HepG2 (cell line): ENCODE data around the gene CADM2. TPM values are rescaled to one million over a fixed set of nuclear protein-coding genes. Genes with fewer than 3 reads are reported as not detected.

Experiments used
- ATAC-seq: fragments of 200-7000 bp; cut with Tn5 transposase; 3 replicates; pipeline ENCODE4 v1.9.1; 2020; ENCODE audit warnings: mild to moderate bottlenecking, moderate library complexity
- BruUV-seq: library from RNA; stranded (reverse); fragments of 400-500 nt; replicated peaks from 2 replicates; lab custom pipeline; 2021; lab: Mats Ljungman, UMichigan
- CTCF ChIA-PET: fragments of 300-600 bp; formaldehyde crosslinking; extraction: SDS; loops from one replicate; lab custom pipeline; 2021; ENCODE audit warnings: low total read pairs, inconsistent platforms, low intra/inter-chr PET ratio; lab: Yijun Ruan, JAX
- POLR2A ChIA-PET: fragments of 350-600 bp; sonication (Branson Sonifier 250); formaldehyde crosslinking; loops from one replicate; lab custom pipeline; 2020; ENCODE audit warnings: antibody characterized with exemption, inconsistent platforms; lab: Yijun Ruan, JAX
- DNase-seq: peaks from one replicate; pipeline ENCODE4 v3.0.0-alpha.2; 2015; ENCODE audit warnings: low spot score
- FAIRE-seq: peaks from 3 replicates; lab custom pipeline; 2011; peaks lifted over from hg19 to GRCh38; lab: Jason Lieb, UNC
- H2AFZ ChIP-seq: one replicate; pipeline ENCODE4 v1.6.1; 2011; ENCODE audit warnings: low read length, inconsistent platforms
- H3K27ac ChIP-seq: fragments of 300-600 bp; 3 replicates; pipeline ENCODE4 v1.8.0; 2011; ENCODE audit warnings: mixed run types, mild to moderate bottlenecking, mixed read lengths, low read length, inconsistent platforms; ENCODE audit not compliant: insufficient read depth; ENCODE audit errors: extremely low read length
- H3K27me3 ChIP-seq, 2 experiments: fragments of 200-600 bp in 1 of 2; 2 replicates in 1 of 2; 3 replicates in 1 of 2; pipeline versions ENCODE4 v1.6.0 to v1.8.0; 2011; ENCODE audit warnings: low read length in 2 of 2, mild to moderate bottlenecking in 2 of 2, moderate library complexity in 2 of 2, inconsistent platforms in 1 of 2; ENCODE audit not compliant: insufficient read depth in 2 of 2, control insufficient read depth in 1 of 2
- H3K36me3 ChIP-seq, 2 experiments: fragments of 200-600 bp in 1 of 2; replicated peaks in 1 of 2; 2 replicates in 1 of 2; 3 replicates in 1 of 2; pipeline versions ENCODE4 v1.5.1 to v1.8.0; 2011; ENCODE audit warnings: low read length in 2 of 2, inconsistent platforms in 1 of 2; ENCODE audit not compliant: insufficient read depth in 2 of 2, control insufficient read depth in 1 of 2
- H3K4me1 ChIP-seq: 2 replicates; pipeline ENCODE4 v1.5.1; 2012; ENCODE audit warnings: low read length, inconsistent platforms; ENCODE audit not compliant: insufficient read depth
- H3K4me2 ChIP-seq: 2 replicates; pipeline ENCODE4 v1.6.0; 2011; ENCODE audit warnings: low read depth, low read length, inconsistent platforms
- H3K4me3 ChIP-seq, 3 experiments: fragments of 200-600 bp in 1 of 3; sonication (generic), shearing (Covaris generic) in 1 of 3; replicated peaks in 1 of 3; 2 replicates each; pipeline ENCODE4 v1.5.1; 2011 to 2016; ENCODE audit warnings: low read length in 3 of 3, inconsistent platforms in 2 of 3, low read depth in 2 of 3, mild to moderate bottlenecking in 2 of 3, control low read depth in 1 of 3, mixed read lengths in 1 of 3; ENCODE audit not compliant: insufficient read depth in 1 of 3
- H3K79me2 ChIP-seq: one replicate; pipeline ENCODE4 v1.6.1; 2011; ENCODE audit warnings: low read length, inconsistent platforms; ENCODE audit not compliant: insufficient read depth
- H3K9ac ChIP-seq: 2 replicates; pipeline ENCODE4 v1.6.0; 2011; ENCODE audit warnings: mild to moderate bottlenecking, low read depth, low read length, inconsistent platforms; ENCODE audit not compliant: insufficient read depth
- H3K9me3 ChIP-seq: 2 replicates; pipeline ENCODE4 v1.5.1; 2012; ENCODE audit warnings: mild to moderate bottlenecking, low read length
- H4K20me1 ChIP-seq: 2 replicates; pipeline ENCODE4 v1.6.0; 2011; ENCODE audit warnings: inconsistent platforms, mild to moderate bottlenecking, low read length, moderate library complexity; ENCODE audit not compliant: insufficient read depth
- AGO2 ChIP-seq: fragments of 200-400 bp; formaldehyde crosslinking; optimal IDR thresholded peaks from 2 replicates; pipeline ENCODE3; 2017; ENCODE audit warnings: mild to moderate bottlenecking, low read depth, low read length, moderate library complexity
- CCDC6 ChIP-seq: sonication (generic); formaldehyde crosslinking; IDR thresholded peaks from 2 replicates; pipeline ENCODE4 v1.8.1; 2022; ENCODE audit warnings: mild to moderate bottlenecking, missing genetic modification reagents, moderate library complexity
- ERF ChIP-seq: IDR thresholded peaks from 2 replicates; pipeline ENCODE4 v1.6.1; 2018; ENCODE audit warnings: missing biosample characterization, missing genetic modification reagents
- FOXA3 ChIP-seq: IDR thresholded peaks from 2 replicates; pipeline ENCODE4 v1.6.1; 2016; ENCODE audit warnings: missing genetic modification reagents, missing compliant biosample characterization
- MXD4 ChIP-seq: IDR thresholded peaks from 2 replicates; pipeline ENCODE4 v1.6.1; 2016; ENCODE audit warnings: mild to moderate bottlenecking, missing biosample characterization, missing genetic modification reagents
- PHF5A ChIP-seq: IDR thresholded peaks from one replicate; pipeline ENCODE4 v1.6.1; 2018; ENCODE audit warnings: low read depth, missing genetic modification reagents; ENCODE audit not compliant: unreplicated experiment
- ZNF274 ChIP-seq: sonication (generic); formaldehyde crosslinking; IDR thresholded peaks from 2 replicates; pipeline ENCODE4 v1.5.1; 2020; ENCODE audit warnings: mild to moderate bottlenecking, missing genetic modification reagents
- ZNF510 ChIP-seq: sonication (generic); formaldehyde crosslinking; IDR thresholded peaks from 2 replicates; pipeline ENCODE4 v1.4.0; 2020; ENCODE audit warnings: low read depth, mild to moderate bottlenecking, missing genetic modification reagents
- ZSCAN20 ChIP-seq: sonication (generic); formaldehyde crosslinking; IDR thresholded peaks from 2 replicates; pipeline ENCODE4 v1.4.0; 2020; ENCODE audit warnings: missing genetic modification reagents, mild to moderate bottlenecking, borderline replicate concordance
- WGBS: methylation state at CpG from one replicate; pipeline ENCODE4 v1.1.6; 2017; ENCODE audit warnings: low lambda C conversion rate; 5-methylcytosine and 5-hydroxymethylcytosine counted together
- in situ Hi-C: cut with HindIII; loops from 2 replicates; pipeline ENCODE4 v1.10.0; 2017; ENCODE audit warnings: low pct_unique_long_range_greater_than_20kb; ENCODE audit not compliant: extremely low pct_ligation_motif_present
- intact Hi-C: fragments of 100-400 bp; cut with micrococcal nuclease; formaldehyde crosslinking; loops from one replicate; pipeline ENCODE4 v1.10.0; 2022; ENCODE audit not compliant: unreplicated experiment
- polyA plus RNA-seq, 8 experiments: library from polyadenylated mRNA; depleted of rRNA in 3 of 8; stranded (reverse) in 7 of 8; unstranded in 1 of 8; fragments of >200 nt; fragmentation: Illumina TruSeq in 4 of 8; extraction: Trizol in 4 of 8; gene quantifications; 2 replicates each; pipeline versions ENCODE4 v1.2.1 to v1.2.3, GENCODE V29; 2011 to 2016; ENCODE audit warnings: low read depth in 4 of 8, missing spikeins in 1 of 8, mixed read lengths in 1 of 8; ENCODE audit not compliant: insufficient read depth in 1 of 8
- total RNA-seq, 5 experiments: library from RNA; depleted of rRNA; stranded (reverse); fragments of >200 nt; fragmentation: Illumina TruSeq; extraction: Trizol; gene quantifications; 2 replicates each; pipeline ENCODE4 v1.2.3, GENCODE V29; 2016; ENCODE audit warnings: low read depth in 1 of 5

The CADM2 gene
- total and polyA plus RNA-seq, 2 of the 13 experiments (the other 11 are each of a cell fraction or from before 2014, with no cell fraction given) = not detected

DNA sequence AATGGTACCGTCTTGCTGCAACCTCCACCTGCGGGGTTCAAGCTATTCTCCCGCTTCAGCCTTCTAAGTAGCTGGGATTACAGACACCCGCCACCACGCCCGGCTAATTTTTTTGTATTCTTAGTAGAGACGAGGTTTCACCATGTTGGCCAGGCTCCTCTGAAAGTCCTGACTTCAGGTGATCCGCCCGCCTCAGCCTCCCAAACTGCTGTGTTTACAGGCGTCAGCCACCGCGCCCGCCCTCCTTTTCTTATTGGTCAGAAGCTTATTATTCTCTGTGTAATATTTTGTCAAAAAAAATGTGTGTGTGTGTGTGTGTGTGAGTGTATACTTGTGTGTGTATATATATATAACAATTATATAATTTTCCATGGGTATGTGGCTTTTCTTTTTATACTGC is 425.6 kb downstream of the CADM2 start:
- no peaks in the 10 kb centered on the region for H3K9me3 ChIP-seq
- H3K4me2 ChIP-seq = no peak overlapping the region
- H3K27me3 ChIP-seq = no peaks in the 10 kb centered on the region
- no peak overlapping the region for H3K9ac ChIP-seq
- no peaks in the 10 kb centered on the region for H4K20me1 ChIP-seq
- no TSS peak for BruUV-seq
- CTCF ChIA-PET = no interaction called here
- no peak for DNase-seq
- ATAC-seq = no peak
- no peaks in the 10 kb centered on the region for H3K36me3 ChIP-seq
- TF ChIP-seq ZNF274 = no peak
- POLR2A ChIA-PET = no interaction called here
- FAIRE-seq = no peak
- no peak overlapping the region for H3K27ac ChIP-seq
- WGBS = 48% methylated on average over 13 of the region's 13 CpGs
- in situ Hi-C loops = no loop called here
- intact Hi-C loops = no loop called here
- H2AFZ ChIP-seq = no peak overlapping the region
- no peaks in the 10 kb centered on the region for H3K79me2 ChIP-seq
- H3K4me3 ChIP-seq = no peak overlapping the region
- H3K4me1 ChIP-seq = no peaks in the 10 kb centered on the region

DNA sequence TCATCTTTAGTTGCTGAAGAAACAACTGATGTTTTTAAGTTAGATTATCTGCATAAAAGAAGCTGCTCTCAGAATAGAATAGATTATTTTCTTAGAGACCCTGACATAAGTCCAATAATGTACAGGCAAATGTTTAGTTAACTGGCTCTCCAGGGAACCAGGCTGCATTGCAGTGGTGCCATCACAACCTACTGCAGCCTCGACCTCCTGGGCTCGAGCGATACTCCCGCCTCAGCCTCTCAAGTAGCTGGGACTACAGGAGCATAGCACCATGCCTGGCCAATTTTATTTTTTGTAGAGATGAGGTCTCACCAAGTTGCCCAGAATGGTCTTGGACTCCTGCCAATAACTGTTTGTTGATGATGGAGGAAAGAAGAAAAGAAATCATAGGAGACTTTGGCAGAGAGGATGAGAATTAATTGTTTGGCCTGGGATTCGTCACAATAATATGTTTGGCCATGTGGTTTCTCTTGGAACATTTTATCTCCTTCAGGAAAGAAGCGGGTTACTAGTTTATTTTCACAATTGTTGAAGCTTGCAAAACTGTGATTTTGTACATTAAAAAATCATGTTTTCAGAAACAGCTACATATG is 429.2 kb downstream of the CADM2 start:
- Histone ChIP-seq H2AFZ (no peak overlapping the region), H3K36me3 (no peaks in the 10 kb centered on the region), H4K20me1 (no peaks in the 10 kb centered on the region), H3K9ac (no peak overlapping the region), H3K27ac (no peak overlapping the region), H3K4me2 (no peak overlapping the region), H3K9me3 (no peaks in the 10 kb centered on the region), H3K79me2 (no peaks in the 10 kb centered on the region), H3K4me3 (no peak overlapping the region), H3K27me3 (no peaks in the 10 kb centered on the region), H3K4me1 (no peaks in the 10 kb centered on the region)
- TF ChIP-seq ZNF510 (no peak), ZSCAN20 (CRISPR knock-in tag) (no peak), AGO2 (no peak), CCDC6 (CRISPR knock-in tag) (no peak), PHF5A (CRISPR knock-in tag) (no peak), ERF (CRISPR knock-in tag) (no peak), FOXA3 (CRISPR knock-in tag) (no peak), MXD4 (CRISPR knock-in tag) (no peak)
- in situ Hi-C loops (no loop called here), intact Hi-C loops (no loop called here)
- ATAC-seq (no peak), DNase-seq (no peak), FAIRE-seq (no peak)
- ChIA-PET CTCF (no interaction called here), POLR2A (no interaction called here)
- 5% methylated on average over 6 of the region's 6 CpGs for WGBS
- no TSS peak for BruUV-seq
